Smooth muscle cell (in vitro differentiated cells): ENCODE data around the gene TMEM140. TPM values are rescaled to one million over a fixed set of nuclear protein-coding genes. Genes with fewer than 3 reads are reported as not detected.

Experiments
- DNase-seq: peaks from one replicate; lab custom pipeline; 2025; ENCODE audit not compliant: unreplicated experiment; lab: John Stamatoyannopoulos, UW
- H2AFZ ChIP-seq: fragments of 200-600 bp; sonication (generic); 2 replicates; pipeline ENCODE4 v1.6.0; 2016; ENCODE audit warnings: antibody characterized with exemption, low read depth, mild to moderate bottlenecking
- H3F3A ChIP-seq: fragments of 200-600 bp; sonication (generic); 2 replicates; pipeline ENCODE4 v1.6.0; 2017; ENCODE audit warnings: antibody characterized with exemption, low read depth
- H3K27ac ChIP-seq: fragments of 200-600 bp; sonication (generic); 2 replicates; pipeline ENCODE4 v1.5.1; 2016; ENCODE audit warnings: low read depth, mild to moderate bottlenecking
- H3K27me3 ChIP-seq: fragments of 200-600 bp; sonication (generic); 2 replicates; pipeline ENCODE4 v1.6.1; 2016; ENCODE audit warnings: low read depth, mild to moderate bottlenecking
- H3K36me3 ChIP-seq: fragments of 200-600 bp; sonication (generic); 2 replicates; pipeline ENCODE4 v1.5.1; 2016; ENCODE audit warnings: low read depth
- H3K4me1 ChIP-seq: fragments of 200-600 bp; sonication (generic); 2 replicates; pipeline ENCODE4 v1.5.1; 2016; ENCODE audit warnings: low read depth
- H3K4me2 ChIP-seq: fragments of 200-600 bp; sonication (generic); 2 replicates; pipeline ENCODE4 v1.6.0; 2016; ENCODE audit warnings: mild to moderate bottlenecking
- H3K4me3 ChIP-seq: fragments of 200-600 bp; sonication (generic); 2 replicates; pipeline ENCODE4 v1.5.1; 2016; ENCODE audit warnings: mild to moderate bottlenecking
- H3K79me2 ChIP-seq: fragments of 200-600 bp; sonication (generic); 2 replicates; pipeline ENCODE4 v1.6.0; 2016; ENCODE audit warnings: low read depth, mild to moderate bottlenecking
- H3K9ac ChIP-seq: fragments of 200-600 bp; sonication (generic); 2 replicates; pipeline ENCODE4 v1.6.0; 2016; ENCODE audit warnings: low read depth
- H3K9me3 ChIP-seq: fragments of 200-600 bp; sonication (generic); replicated peaks from 2 replicates; pipeline ENCODE4 v1.5.1; 2016; ENCODE audit warnings: low read depth
- H4K20me1 ChIP-seq: fragments of 200-600 bp; sonication (generic); 2 replicates; pipeline ENCODE4 v1.6.0; 2016; ENCODE audit warnings: low read depth
- CTCF ChIP-seq: fragments of 200-600 bp; sonication (generic); IDR thresholded peaks from 2 replicates; pipeline ENCODE4 v1.5.1; 2017; ENCODE audit warnings: borderline replicate concordance, mild to moderate bottlenecking, antibody characterized with exemption; ENCODE audit not compliant: insufficient read depth, poor library complexity, severe bottlenecking
- WGBS: methylation state at CpG from one replicate; pipeline ENCODE4 v1.1.7; 2016; ENCODE audit warnings: low lambda C conversion rate; 5-methylcytosine and 5-hydroxymethylcytosine counted together
- polyA plus RNA-seq: library from polyadenylated mRNA; unstranded; fragments of >200 nt; fragmentation: Nextera tagmentation; extraction: Ambion mirVana; gene quantifications from 2 replicates; pipeline ENCODE4 v1.2.1, GENCODE V29; 2016
- total RNA-seq: library from RNA; depleted of rRNA; stranded (reverse); fragments of >200 nt; gene quantifications from 2 replicates; pipeline ENCODE4 v1.2.3, GENCODE V29; 2014

Gene TMEM140
- total and polyA plus RNA-seq, 2 experiments from 2014 or later, result 5.6 TPM; not detected in 1

- no peaks in the 10 kb centered on the region for H4K20me1 ChIP-seq
- no peaks in the 10 kb centered on the region for H3F3A ChIP-seq
- no peak overlapping the region for H3K4me2 ChIP-seq
- no peak overlapping the region for H2AFZ ChIP-seq
- 98% methylated on average over 8 of the region's 8 CpGs for WGBS
- no peaks in the 10 kb centered on the region for H3K79me2 ChIP-seq
- no peak for DNase-seq
- no peak for TF ChIP-seq CTCF
- H3K9me3 ChIP-seq, result peaks cover 24% of the 10 kb centered on the region
- H3K9ac ChIP-seq, result no peak overlapping the region
- peaks cover 24% of the 10 kb centered on the region for H3K36me3 ChIP-seq
- H3K27me3 ChIP-seq, result no peaks in the 10 kb centered on the region
- no peak overlapping the region for H3K27ac ChIP-seq
- no peaks in the 10 kb centered on the region for H3K4me1 ChIP-seq
- H3K4me3 ChIP-seq, result no peak overlapping the region
These were observed 31.6 kb downstream of the TMEM140 start for GRCh38 chr7:135179321-135179925.

GRCh38 chr7:135180122-135180521, 32.2 kb downstream of the TMEM140 start:
- no peaks in the 10 kb centered on the region for H3K79me2 ChIP-seq
- WGBS, result 98% methylated on average over 5 of the region's 5 CpGs
- H3K9me3 ChIP-seq, result peaks cover 24% of the 10 kb centered on the region
- no peak for DNase-seq
- no peak overlapping the region for H3K4me2 ChIP-seq
- H3K27me3 ChIP-seq, result no peaks in the 10 kb centered on the region
- no peak for TF ChIP-seq CTCF
- H3K4me1 ChIP-seq, result no peaks in the 10 kb centered on the region
- no peak overlapping the region for H3K27ac ChIP-seq
- no peak overlapping the region for H2AFZ ChIP-seq
- no peak overlapping the region for H3K4me3 ChIP-seq
- no peak overlapping the region for H3K9ac ChIP-seq
- peaks cover 31% of the 10 kb centered on the region for H3K36me3 ChIP-seq
- H3F3A ChIP-seq, result no peaks in the 10 kb centered on the region
- H4K20me1 ChIP-seq, result no peaks in the 10 kb centered on the region

- H2AFZ ChIP-seq, result no peak overlapping the region
- TF ChIP-seq CTCF, result no peak
These were observed 33.5 kb downstream of the TMEM140 start for GRCh38 chr7:135181261-135181928.

More at GRCh38 chr7:135181261-135181928, 33.5 kb downstream of the TMEM140 start:
- Histone ChIP-seq H3K27me3 (no peaks in the 10 kb centered on the region), H3K4me3 (no peak overlapping the region), H3K79me2 (no peaks in the 10 kb centered on the region), H3F3A (no peaks in the 10 kb centered on the region), H3K4me1 (no peaks in the 10 kb centered on the region), H3K9ac (no peak overlapping the region), H3K36me3 (peaks cover 33% of the 10 kb centered on the region), H3K27ac (no peak overlapping the region), H3K4me2 (no peak overlapping the region), H4K20me1 (no peaks in the 10 kb centered on the region), H3K9me3 (peaks cover 24% of the 10 kb centered on the region)
- WGBS, result 85% methylated on average over 3 of the region's 3 CpGs
- no peak for DNase-seq
